Embryonic facial prominence (tissue), 1 donor: ENCODE results near the gene B4GALT5.

ENCODE experiments used
- DNase-seq: peaks from one replicate; pipeline ENCODE4 v3.0.0-alpha.2; 2016; ENCODE audit errors: extremely low spot score

B4GALT5 gene

DNA sequence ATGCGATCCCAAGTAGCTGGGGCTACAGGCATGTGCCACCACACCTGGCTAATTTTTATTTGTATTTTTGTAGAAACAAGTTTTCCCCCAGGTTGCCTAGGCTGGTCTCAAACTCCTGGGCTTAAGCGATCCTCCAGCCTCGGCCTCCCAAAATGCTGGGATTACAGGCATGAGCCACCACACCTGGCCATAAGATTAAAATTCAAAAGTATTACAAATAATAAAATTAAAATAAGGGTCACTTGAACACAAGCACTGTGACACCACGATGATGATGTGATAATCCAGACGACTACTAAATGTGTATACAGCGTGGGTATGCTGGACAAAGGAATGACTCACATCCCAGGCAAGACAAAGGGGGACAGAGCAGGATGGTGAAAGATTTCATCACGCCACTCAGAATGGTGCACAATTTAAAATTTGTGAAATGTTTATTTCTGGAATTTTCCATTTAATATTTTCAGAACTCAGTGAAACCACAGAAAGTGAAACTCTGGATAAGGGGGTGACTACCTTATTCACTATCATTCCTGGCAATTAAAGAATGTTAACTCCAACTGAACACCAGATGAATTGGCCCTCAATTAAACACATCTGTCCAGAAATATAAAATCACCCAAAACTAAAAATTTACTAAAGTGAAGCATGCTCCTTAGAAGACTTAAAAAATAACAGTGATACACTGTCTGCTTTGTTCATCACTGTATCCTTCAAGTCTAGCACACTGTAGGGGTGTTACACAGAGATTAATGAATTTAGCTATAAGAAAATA lies 13.1 kb downstream of the B4GALT5 start:
- DNase-seq = no peak

GRCh38 chr20:49699200-49699992 lies 14.3 kb downstream of the B4GALT5 start:
- no peak for DNase-seq

DNA sequence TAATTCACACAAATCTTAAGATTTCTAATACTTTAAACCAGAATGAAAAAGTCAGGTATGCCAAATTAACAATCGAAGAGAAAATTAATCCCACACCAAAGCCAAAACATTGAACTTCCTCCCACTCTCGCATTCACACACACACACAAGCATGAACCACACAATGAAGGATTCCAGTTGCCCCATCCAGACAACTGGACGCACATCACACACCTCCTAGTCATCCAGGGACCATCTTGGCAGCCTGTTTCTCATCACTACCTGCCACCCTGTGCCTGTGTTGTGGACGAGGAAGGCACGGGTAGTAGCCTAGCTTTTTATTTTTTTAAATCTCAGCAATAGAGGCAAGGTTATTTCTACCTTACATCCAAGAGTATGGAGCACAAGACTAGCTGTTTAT lies 15.2 kb downstream of the B4GALT5 start:
- DNase-seq = no peak

- DNase-seq = no peak
Observed at GRCh38 chr20:49697071-49697470, 16.6 kb downstream of the B4GALT5 start.

GRCh38 chr20:49696594-49696993 lies 17.1 kb downstream of the B4GALT5 start:
- no peak for DNase-seq

DNA sequence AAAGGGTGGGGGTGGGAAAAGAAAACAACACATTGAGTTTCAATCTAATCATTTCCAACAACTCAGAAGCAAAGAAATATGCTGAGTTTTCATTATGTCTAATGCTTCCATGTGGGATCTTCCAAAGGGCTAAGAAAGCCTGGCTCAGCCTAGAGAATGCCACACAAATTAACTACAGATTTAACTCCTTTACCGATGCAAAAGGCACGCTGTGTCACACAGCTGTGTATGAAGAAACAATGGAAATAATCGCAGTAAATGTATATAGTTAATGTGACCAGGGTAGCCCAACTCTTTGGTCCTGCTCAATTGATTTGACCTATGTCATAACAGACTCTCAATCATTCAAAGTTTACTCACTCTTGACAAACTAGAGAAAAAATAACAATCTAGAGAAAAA lies 17.8 kb downstream of the B4GALT5 start:
- DNase-seq = no peak

GRCh38 chr20:49694450-49695071 lies 19.1 kb downstream of the B4GALT5 start:
- no peak for DNase-seq

DNA sequence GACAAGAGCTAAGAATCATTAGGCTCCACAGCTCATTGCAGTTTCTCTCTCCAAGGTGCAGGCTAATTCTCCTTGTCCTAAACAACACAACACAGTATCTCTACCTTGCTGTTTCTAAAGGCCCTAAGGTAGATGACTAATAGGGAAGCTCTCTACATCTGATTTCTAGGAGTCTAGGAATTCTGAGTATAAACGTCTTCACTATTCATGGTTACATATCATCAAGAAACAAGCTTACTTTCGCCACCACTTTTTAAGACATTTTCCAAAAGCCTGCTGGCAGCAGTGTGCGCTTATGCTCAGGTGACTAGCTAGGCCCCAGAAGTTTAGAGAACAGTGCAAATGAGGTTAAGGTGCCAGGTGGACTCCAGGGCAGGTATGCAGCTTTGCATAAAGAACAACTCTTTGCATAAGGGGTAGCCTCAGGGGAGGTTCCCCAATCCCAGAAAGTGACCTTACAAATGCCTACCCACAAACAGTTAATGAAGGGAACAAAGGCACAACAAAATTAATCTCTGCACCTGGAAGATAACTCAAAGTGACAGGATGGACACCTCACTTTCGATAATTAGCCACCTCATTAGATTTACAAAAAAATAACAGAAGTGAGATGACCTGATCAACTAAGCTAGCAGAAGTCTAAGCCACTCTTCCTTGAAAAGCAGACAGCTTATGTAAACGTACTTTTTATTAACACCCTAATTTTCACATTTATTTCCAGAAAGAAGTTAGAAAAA lies 20.1 kb downstream of the B4GALT5 start:
- DNase-seq = no peak

DNA sequence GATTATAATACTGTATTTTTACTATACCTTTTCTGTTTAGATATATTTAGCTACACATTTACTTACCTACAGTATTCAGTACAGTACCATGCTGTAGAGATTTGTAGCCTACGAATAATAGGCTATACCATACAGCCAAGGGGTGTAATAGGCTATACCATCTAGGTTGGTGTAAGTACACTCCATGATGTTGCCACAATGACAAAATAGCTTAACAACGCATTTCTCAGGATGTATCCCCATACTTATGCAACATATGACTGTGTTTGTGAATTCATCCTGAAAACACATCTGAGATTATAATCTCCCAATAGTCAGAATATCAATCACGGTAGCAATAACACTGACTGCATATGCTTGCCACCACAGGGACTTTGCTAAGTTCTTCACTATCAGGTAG lies 20.7 kb downstream of the B4GALT5 start:
- DNase-seq = no peak

DNA sequence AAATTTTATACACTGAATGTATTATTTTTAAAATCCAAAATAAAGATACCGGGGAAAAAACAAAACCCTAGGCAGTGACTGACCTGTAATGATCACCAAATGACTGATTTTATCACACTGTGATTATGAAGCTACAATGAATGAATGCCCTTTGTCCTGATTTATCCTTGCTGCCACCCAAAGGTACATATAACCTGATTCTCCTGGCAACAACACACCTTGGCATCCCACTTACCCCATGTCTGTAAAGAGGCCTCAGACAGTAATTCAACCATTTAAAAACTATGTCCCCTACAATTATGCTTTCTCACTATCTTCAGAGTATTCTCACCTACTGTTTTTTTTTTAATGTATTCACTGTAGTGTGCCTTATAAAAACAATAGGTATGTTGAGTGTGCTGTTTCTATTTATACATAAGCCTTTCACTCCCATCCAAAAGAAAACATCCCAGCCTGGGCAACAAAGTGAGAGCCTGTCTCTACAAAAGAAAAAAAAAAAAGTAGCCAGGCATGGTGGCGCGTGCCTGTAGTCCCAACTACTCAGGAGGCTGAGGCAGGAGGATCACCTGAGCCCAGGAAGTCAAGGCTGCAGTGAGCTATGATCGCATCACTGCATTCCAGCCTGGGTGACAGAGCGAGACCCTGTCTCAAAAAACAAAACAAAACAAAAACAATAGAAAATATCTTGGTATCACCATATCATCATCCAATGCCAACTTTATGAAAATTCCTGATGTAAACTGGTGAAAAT lies 21.7 kb downstream of the B4GALT5 start:
- DNase-seq = no peak

GRCh38 chr20:49690899-49691620 lies 22.6 kb downstream of the B4GALT5 start:
- DNase-seq = no peak

- DNase-seq = no peak
Observed at GRCh38 chr20:49687595-49688567, 25.8 kb downstream of the B4GALT5 start.

GRCh38 chr20:49685809-49686208 lies 27.9 kb downstream of the B4GALT5 start:
- DNase-seq = no peak

DNA sequence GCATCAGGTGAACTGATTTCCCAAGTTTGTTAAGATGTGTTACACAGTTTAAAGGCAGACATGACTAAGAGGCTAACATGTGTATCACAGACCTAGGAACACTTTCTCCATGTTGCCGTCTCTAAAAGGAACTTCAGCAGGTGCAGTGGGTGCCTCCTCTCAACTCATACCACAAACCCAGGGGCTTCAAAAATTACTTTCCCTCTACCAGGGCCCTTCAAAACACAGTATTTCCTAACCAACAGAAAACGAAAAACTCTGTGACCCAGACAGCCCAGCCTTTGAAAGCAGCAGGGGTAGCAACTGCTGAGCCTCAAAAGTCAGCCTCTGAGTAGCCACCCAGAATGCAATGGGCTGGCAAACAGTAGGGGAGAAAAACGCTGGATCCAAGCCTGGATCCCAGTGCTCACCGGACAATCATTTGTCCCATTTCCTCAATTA lies 28.5 kb downstream of the B4GALT5 start:
- DNase-seq = no peak

DNA sequence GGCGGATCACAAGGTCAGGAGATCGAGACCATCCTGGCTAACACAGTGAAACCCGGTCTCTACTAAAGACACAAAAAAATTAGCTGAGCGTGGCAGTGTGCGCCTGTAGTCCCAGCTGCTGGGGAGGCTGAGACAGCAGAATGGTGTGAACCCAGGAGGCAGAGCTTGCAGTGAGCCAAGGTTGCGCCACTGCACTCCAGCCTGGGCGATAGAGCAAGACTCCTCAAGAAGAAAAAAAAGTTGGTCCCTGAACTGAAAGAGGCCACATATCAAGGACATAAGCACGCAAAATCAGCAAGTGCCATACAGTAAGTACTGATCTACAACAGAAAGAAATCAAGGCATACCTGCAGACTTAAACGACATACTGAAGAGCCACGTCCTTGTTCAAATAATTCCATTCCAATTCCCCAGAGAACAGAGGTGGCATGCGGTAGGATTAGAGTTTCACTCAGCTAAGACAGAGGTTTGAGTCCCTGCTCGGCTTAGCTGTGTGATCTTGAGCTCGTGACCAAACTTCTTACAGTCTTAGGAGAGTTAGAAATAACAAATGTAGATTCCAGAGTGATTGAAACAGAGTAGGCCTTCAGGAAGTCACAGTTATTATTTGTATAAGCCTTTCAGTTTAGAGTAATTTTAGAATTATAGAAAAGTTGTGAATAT lies 29.2 kb downstream of the B4GALT5 start:
- DNase-seq = no peak

DNA sequence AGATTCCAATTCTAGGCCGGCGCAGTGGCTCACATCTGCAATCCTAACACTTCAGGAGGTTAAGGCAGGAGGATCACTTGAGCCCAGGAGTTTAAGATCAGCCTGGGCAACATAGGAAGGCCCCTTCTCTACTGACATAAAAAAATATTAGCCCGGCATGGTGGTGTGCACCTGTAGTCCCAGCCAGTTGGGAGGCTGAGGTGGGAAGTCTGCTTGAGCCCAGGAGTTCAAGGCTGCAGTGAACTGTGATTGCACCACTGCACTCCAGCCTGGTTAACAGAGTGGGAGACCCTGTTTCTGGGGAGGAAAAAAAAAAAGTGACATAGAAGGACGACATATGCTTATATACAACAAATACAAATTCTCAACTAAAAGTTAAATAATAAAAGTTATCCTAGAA lies 30.9 kb downstream of the B4GALT5 start:
- DNase-seq = no peak

- DNase-seq = no peak
Observed at GRCh38 chr20:49682278-49682677, 31.4 kb downstream of the B4GALT5 start.

DNA sequence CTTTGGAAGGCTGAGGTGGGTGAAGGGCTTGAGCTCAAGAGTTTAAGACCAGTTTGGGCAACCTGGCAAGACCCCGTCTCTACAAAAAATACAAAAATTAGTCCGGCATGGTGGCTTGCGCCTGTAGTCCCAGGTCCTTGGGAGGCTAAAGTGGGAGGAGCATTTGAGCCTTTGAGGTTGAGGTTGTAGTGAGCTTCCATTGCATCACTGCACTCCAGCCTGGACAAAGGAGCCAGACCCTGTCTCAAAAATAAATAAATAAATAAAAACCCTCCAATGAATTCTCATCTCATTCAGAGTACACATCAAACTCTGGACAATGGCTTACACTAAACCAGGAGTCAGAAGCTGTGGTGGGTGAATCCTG lies 31.8 kb downstream of the B4GALT5 start:
- no peak for DNase-seq

- no peak for DNase-seq
Observed at GRCh38 chr20:49680484-49680883, 33.2 kb downstream of the B4GALT5 start.
